HFF-Myc (cell line): ENCODE measurements around the gene TLCD1.
"Not testable (repeated sequence)": the region's sequence is repeated elsewhere in the genome, so short reads cannot be mapped to it uniquely, and the experiment has no call there.

Source experiments
- DNase-seq: peaks from one replicate; pipeline ENCODE4 v3.0.0-alpha.2; 2011; ENCODE audit warnings: low read depth; ENCODE audit errors: extremely low read depth
- H3K4me3 ChIP-seq: replicated peaks from 2 replicates; pipeline ENCODE4 v1.5.1; 2011; ENCODE audit warnings: low read depth, mild to moderate bottlenecking, control low read depth, low read length
- TF ChIP-seq, protein P1 (sequence below): IDR thresholded peaks from 2 replicates; pipeline ENCODE4 v1.5.1; 2012; ENCODE audit warnings: mild to moderate bottlenecking, low read depth, low read length, control low read depth; ENCODE audit errors: missing control alignments

TLCD1 gene

DNA sequence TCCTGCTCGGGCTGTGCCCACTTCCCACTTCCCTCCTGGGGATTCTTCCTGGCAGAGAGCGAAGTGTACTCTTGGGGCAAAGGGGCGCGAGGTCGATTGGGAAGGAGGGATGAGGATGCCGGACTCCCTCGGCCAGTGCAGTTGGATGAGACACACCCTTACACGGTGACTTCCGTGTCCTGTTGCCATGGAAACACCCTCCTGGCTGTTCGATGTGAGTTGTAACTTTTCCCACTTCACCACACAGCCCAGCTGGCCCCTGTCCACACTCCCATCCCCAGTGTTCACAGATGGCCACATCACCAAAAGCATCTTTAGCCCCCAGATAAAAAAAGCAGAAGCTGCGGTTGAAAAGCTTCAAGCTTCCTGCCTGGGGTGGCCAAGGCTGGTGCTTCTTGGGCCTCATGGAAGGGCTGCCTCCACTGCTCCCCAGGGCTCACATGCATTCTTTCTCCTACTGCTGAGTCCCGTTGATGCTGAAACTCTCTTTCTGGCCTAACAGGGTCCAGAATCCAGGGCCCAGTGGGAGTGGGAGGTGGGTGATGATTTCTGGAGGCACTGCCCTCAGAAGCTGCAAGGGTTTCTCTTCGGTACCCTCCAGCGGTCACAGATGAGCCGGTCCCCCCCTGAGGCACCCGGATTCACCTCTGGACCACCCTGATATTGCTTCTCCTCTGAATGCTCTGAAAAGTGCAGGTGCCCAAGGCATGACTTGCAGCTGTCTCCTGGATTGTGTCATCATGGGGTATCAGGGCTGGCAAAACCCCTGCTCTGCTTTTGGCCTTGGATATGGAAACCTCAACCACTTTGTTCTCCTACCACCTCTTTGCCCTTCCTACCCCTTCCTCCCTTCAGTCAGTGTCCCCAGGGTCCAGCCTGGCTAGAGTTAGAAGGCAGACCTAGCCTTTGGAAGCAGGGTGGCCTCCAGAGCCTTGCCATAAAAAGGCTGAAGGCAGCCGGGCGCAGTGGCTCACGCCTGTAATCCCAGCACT is 15.6 kb upstream of the TLCD1 start:
- DNase-seq, result no peak
- TF ChIP-seq, protein P1, sequence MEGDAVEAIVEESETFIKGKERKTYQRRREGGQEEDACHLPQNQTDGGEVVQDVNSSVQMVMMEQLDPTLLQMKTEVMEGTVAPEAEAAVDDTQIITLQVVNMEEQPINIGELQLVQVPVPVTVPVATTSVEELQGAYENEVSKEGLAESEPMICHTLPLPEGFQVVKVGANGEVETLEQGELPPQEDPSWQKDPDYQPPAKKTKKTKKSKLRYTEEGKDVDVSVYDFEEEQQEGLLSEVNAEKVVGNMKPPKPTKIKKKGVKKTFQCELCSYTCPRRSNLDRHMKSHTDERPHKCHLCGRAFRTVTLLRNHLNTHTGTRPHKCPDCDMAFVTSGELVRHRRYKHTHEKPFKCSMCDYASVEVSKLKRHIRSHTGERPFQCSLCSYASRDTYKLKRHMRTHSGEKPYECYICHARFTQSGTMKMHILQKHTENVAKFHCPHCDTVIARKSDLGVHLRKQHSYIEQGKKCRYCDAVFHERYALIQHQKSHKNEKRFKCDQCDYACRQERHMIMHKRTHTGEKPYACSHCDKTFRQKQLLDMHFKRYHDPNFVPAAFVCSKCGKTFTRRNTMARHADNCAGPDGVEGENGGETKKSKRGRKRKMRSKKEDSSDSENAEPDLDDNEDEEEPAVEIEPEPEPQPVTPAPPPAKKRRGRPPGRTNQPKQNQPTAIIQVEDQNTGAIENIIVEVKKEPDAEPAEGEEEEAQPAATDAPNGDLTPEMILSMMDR, result no peak
- no peak overlapping the region for H3K4me3 ChIP-seq

GRCh38 chr17:28740406-28741357 is 14.6 kb upstream of the TLCD1 start:
- TF ChIP-seq, protein P1, result no peak
- no peak overlapping the region for H3K4me3 ChIP-seq
- no peak for DNase-seq

- H3K4me3 ChIP-seq, result no peak overlapping the region
- TF ChIP-seq, protein P1, result no peak
- DNase-seq, result no peak
Measured at GRCh38 chr17:28738680-28739384, 12.8 kb upstream of the TLCD1 start.

DNA sequence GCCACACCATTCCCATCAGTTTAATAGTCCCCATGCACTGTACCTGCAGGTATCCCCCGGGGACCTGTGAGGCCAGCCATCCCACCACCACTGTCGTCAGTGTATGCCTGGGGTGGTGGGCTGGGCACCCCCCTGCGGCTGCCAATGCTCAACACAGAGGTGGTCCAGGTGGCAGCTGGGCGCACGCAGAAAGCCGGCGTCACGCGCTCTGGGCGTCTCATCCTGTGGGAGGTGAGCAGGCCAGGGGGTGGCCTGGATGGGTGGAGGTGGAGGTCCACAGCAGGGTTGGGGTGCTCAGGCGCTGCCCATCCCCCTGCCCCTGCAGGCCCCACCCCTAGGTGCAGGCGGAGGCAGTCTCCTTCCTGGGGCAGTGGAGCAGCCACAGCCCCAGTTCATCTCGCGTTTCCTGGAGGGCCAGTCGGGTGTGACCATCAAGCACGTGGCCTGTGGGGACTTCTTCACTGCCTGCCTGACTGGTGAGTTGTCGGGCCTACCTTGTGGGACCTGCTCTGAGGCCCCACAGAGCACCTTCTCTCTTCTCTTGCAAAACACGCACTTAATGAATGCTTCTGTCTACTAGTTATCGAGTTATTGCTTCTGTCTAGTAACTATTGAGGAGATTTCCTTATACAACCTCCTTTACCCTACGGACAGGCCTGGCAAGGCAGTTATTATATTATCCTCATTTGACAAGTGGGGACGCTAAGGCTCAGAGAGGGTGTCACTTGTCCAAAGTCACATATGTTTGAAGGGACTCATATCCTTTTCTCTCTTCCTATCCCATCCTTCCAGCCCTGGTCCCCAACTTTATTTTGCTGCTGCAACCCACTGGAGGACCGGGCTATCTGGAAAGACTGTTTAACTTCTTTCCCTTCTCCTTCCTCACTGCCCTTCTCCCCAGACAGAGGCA is 12.0 kb upstream of the TLCD1 start:
- TF ChIP-seq, protein P1, result no peak
- DNase-seq, result no peak

GRCh38 chr17:28737316-28737715 is 11.3 kb upstream of the TLCD1 start:
- no peak overlapping the region for H3K4me3 ChIP-seq
- DNase-seq, result no peak
- TF ChIP-seq, protein P1, result no peak

More for the DNA sequence above, 12.0 kb upstream of the TLCD1 start:
- H3K4me3 ChIP-seq, result no peak overlapping the region

- DNase-seq, H3K4me3 ChIP-seq: not testable (repeated sequence)
Measured at GRCh38 chr17:28735913-28736769, 10.1 kb upstream of the TLCD1 start.
